Measurements from ENCODE around the gene GTPBP6.
"Not testable (repeated sequence)": the region's sequence is repeated elsewhere in the genome, so short reads cannot be mapped to it uniquely, and the experiment has no call there.

The GTPBP6 gene

DNA sequence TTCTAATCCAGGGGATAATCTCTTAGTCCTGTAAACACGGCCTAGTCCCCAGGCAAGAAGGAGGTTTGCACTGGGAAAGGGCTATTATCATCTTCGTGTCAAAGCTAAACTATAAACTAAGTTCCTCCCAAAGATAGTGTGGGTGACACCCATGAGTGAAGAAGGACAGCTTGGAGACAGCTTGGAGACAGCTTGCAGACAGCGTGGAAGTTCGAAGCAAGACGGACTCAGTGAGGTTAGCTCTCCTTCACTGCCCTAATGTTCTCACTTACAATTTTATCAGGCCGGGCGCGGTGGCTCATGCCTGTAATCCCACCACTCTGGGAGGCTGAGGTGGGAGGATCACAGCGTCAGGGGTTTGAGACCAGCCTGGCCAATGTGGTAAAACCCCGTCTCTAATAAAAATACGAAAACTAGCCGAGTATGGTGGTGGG, 56.7 kb downstream of the GTPBP6 start:
- H3K27me3 Mint-ChIP-seq: no peaks in the 10 kb centered on the region
- H3K36me3 Mint-ChIP-seq: no peaks in the 10 kb centered on the region
- no peaks in the 10 kb centered on the region for H3K9me3 Mint-ChIP-seq
- H3K4me1 Mint-ChIP-seq: no peaks in the 10 kb centered on the region
- no peak overlapping the region for H3K4me3 Mint-ChIP-seq
- no peak overlapping the region for H3K27ac Mint-ChIP-seq
- ATAC-seq: no peak

DNA sequence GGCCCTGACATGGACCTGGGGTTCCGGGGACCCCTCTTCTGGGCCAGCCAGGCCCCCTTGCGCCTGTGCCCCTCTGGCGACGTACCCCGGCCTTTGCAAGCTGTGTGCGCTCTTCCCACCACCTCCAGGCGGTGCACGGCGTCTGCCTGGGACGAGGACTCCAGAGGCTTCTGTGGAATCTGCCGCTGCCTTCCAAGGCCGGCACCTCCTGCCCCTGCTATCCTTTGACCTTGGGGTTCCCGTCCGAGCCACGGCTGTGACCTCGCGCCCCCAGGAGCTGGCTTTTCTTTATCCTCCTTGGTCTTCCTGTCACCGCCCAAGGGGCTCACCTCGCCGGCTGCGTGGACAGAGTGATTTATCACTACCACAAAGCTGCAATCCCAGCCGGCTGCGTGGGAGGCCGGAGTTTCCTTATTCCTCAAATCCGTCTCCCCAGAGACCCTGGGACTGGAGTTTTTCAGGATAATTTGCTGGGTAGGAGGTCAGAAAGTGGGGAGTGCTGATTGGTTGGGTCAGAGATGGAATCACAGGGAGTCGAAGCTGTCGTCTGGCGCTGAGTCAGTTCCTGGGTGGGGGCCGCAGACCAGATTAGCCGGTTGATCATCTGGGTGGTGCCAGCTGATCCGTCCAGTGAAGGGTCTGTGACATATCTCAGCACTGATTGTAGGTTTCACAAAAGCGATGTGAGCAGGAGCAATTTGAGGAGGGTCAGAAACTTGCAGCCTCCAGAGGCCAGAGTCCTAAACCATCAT, 57.3 kb downstream of the GTPBP6 start:
- no peak overlapping the region for H3K4me3 Mint-ChIP-seq
- no peaks in the 10 kb centered on the region for H3K9me3 Mint-ChIP-seq
- H3K27ac Mint-ChIP-seq: no peak overlapping the region
- no peaks in the 10 kb centered on the region for H3K27me3 Mint-ChIP-seq
- H3K4me1 Mint-ChIP-seq: no peaks in the 10 kb centered on the region
- no peak for ATAC-seq
- no peaks in the 10 kb centered on the region for H3K36me3 Mint-ChIP-seq

DNA sequence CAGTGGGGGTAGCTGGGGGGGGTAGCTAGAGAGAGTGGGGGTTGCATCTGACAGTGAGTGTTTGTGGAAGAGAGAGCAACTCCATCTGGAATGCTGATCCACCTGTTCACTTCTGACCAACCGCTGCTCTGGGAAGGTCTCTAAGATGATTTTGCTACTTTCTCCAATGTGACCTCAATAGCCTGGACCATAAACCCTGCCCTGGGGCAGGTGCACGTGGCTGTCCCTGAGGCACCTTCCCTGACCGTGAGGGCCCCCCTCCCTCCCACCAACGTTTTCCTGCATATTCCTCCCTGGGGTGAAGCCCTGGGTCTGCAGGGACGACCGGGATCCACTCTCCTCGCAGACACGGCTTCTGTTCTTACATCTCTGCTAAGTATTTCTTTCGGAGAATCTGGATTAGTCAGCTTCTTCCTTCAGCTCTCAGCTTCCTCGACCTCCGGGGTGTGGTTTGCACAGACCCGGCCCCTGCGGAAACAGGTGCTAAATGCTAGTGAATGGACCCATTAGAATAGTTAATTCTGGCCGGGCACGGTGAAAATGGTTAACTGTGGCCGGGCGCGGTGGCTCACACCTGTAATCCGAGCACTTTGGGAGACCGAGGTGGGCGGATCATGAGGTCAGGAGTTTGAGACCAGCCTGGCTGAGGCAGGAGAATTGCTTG, 58.8 kb downstream of the GTPBP6 start:
- no peaks in the 10 kb centered on the region for H3K9me3 Mint-ChIP-seq
- H3K36me3 Mint-ChIP-seq: no peaks in the 10 kb centered on the region
- no peaks in the 10 kb centered on the region for H3K27me3 Mint-ChIP-seq
- no peak overlapping the region for H3K4me3 Mint-ChIP-seq
- no peaks in the 10 kb centered on the region for H3K4me1 Mint-ChIP-seq
- ATAC-seq: no peak
- no peak overlapping the region for H3K27ac Mint-ChIP-seq

DNA sequence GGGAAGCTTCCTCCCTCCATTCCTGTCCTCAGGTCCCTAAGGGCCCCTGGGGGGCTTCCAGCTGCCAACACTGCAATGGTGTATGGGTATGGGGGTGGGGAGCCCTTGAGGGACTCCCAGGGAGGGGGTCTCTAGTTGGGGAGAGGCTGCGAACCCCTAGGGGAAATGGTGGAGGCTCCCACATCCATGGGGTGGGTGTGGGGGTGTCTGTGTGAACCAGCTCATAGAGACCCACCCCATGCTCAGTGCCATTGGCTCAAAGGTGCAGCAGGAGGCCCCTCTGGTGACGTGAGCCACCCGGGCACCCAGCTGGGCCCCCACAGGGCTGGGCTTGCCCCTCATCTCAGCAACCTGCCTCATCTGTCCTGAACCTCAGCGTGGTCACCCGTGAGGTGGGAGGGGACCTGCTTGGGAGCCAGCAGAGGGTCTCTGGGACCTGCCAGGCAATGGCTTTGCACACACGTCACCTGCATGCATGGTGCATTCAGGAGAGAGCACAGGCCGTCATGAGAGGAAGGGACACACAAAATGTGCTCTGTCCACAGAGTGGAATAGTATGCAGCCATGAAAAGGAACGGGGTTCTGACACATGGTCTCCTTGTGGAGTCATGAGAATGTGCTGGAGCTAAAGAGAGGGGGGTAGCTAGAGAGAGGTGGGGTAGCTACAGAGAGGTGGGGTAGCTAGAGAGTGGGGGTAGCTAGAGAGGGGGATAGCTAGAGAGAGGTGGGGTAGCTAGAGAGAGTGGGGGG, 60.1 kb downstream of the GTPBP6 start:
- no peak for ATAC-seq
- no peak overlapping the region for H3K27ac Mint-ChIP-seq
- H3K27me3 Mint-ChIP-seq: no peaks in the 10 kb centered on the region
- peaks cover 7% of the 10 kb centered on the region for H3K36me3 Mint-ChIP-seq
- H3K4me3 Mint-ChIP-seq: no peak overlapping the region
- H3K4me1 Mint-ChIP-seq: no peaks in the 10 kb centered on the region
- no peaks in the 10 kb centered on the region for H3K9me3 Mint-ChIP-seq

DNA sequence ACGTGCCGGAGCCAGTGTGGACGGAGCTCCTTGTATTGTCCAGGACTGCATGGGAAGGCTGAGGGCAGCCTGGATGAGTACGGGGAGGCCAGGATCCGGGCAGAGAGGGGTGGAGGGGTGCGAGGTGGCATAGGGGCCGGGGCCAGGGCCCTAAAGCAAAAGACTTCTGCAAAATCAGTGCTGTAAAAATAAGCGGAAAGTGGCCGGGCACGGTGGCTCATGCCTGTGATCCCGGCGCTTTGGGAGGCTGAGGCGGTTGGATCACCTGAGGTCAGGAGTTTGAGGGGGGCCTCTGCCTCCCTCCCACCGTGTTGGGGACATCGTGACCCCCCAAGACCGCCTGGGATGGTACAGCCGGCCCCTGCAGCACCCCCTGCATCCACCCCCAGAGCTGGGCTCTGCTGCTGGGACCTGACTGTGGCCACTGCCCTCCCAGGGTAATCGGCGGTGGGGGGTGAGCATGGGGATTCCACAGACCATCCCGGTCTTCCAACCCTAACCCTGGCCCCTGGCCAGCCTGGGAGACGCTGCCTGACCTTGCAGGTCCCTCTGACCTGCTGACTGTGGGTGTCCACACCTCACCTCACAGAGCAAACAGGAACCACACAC, 60.8 kb downstream of the GTPBP6 start:
- no peak for ATAC-seq
- peaks cover 7% of the 10 kb centered on the region for H3K36me3 Mint-ChIP-seq
- no peaks in the 10 kb centered on the region for H3K4me1 Mint-ChIP-seq
- H3K9me3 Mint-ChIP-seq: peaks cover under 1% of the 10 kb centered on the region
- no peak overlapping the region for H3K4me3 Mint-ChIP-seq
- H3K27ac Mint-ChIP-seq: no peak overlapping the region
- H3K27me3 Mint-ChIP-seq: no peaks in the 10 kb centered on the region

DNA sequence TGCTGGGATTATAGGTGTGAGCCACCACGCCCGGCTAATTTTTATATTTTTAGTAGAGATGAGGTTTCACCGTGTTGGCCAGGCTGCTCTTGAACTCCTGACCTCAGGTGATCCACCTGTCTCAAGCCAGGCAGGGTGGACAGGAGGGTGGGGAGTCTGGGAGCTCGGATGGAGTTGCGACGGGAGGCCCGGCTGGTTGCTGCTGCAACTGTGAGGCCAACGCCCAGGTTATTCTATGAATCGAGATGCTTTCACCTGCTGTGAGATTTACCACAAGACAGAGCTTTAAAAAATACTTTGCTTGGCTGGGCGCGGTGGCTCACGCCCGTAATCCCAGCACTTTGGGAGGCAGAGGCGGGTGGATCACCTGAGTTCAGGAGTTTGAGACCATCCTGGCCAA, 61.5 kb downstream of the GTPBP6 start:
- not testable (repeated sequence) for H3K4me1 Mint-ChIP-seq, H3K9me3 Mint-ChIP-seq, H3K27me3 Mint-ChIP-seq, H3K27ac Mint-ChIP-seq, ATAC-seq, H3K4me3 Mint-ChIP-seq
- peaks cover 13% of the 10 kb centered on the region for H3K36me3 Mint-ChIP-seq

DNA sequence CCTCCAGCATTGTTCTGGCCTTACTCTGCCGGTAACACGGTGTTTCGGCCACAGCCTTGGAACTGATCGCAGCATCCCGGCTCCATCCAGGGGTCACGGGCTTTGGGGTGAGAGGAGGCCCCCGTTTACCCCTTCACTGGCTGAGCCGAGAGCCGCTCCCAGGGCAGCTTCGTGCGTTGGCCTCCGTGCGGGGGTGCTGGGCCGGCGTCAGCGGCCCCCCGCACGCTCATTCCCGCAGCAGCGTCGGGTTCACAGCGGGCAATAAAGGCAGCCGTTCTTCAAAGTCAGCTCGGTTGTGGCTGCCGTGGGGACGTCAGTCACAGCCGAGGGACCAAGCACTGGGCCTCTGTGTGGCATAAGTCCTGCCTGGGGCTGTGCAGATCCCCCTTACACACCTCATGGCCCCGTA, 62.7 kb downstream of the GTPBP6 start:
- peaks cover 5% of the 10 kb centered on the region for H3K4me1 Mint-ChIP-seq
- no peaks in the 10 kb centered on the region for H3K27me3 Mint-ChIP-seq
- H3K4me3 Mint-ChIP-seq: no peak overlapping the region
- peaks cover 9% of the 10 kb centered on the region for H3K9me3 Mint-ChIP-seq
- peaks cover 14% of the 10 kb centered on the region for H3K36me3 Mint-ChIP-seq
- H3K27ac Mint-ChIP-seq: no peak overlapping the region
- no peak for ATAC-seq
